Activated T-cell treated with anti-CD3 and anti-CD28 coated beads for 48 hours (primary cell): ENCODE results near the gene NSD2.
"Not testable (repeated sequence)": the region's sequence is repeated elsewhere in the genome, so short reads cannot be mapped to it uniquely, and the experiment has no call there.

Experiments
- DNase-seq: peaks from one replicate; pipeline ENCODE4 v3.0.0-alpha.2; 2020; ENCODE audit warnings: low read depth

Gene NSD2

GRCh38 chr4:2006956-2007653 is 135.9 kb downstream of the NSD2 start:
- no peak for DNase-seq

GRCh38 chr4:2007804-2008670 is 136.8 kb downstream of the NSD2 start:
- DNase-seq = no peak

GRCh38 chr4:2008671-2008920 is 137.4 kb downstream of the NSD2 start:
- no peak for DNase-seq

GRCh38 chr4:2008921-2009650 is 137.9 kb downstream of the NSD2 start, which contains the start of gene NELFA:
Gene NELFA (minus strand): TSS chr4:2008974. CDS start chr4:2008959, 15 bp downstream.
- peak; percentile 89 for DNase-seq

GRCh38 chr4:2009651-2010233 is 138.5 kb downstream of the NSD2 start:
- peak; percentile 47 for DNase-seq

- DNase-seq = no peak
These were observed 140.4 kb downstream of the NSD2 start for GRCh38 chr4:2011583-2011982.

GRCh38 chr4:2015008-2015407 is 143.8 kb downstream of the NSD2 start:
- DNase-seq = no peak

GRCh38 chr4:2021358-2022018 is 150.3 kb downstream of the NSD2 start:
- DNase-seq = not testable (repeated sequence)

- no peak for DNase-seq
These were observed 153.5 kb downstream of the NSD2 start for GRCh38 chr4:2024683-2025082.

- DNase-seq = no peak
These were observed 154.6 kb downstream of the NSD2 start for GRCh38 chr4:2025817-2026216.

- not testable (repeated sequence) for DNase-seq
These were observed 155.9 kb downstream of the NSD2 start for GRCh38 chr4:2027120-2027519.

GRCh38 chr4:2031161-2031560 is 160.0 kb downstream of the NSD2 start:
- not testable (repeated sequence) for DNase-seq
